Pons (tissue), 1 donor: ENCODE results near the gene FREM1.

ENCODE experiments used
- DNase-seq: peaks from one replicate; pipeline ENCODE4 v3.0.0-alpha.2; 2016; ENCODE audit warnings: low spot score

Gene FREM1

DNA sequence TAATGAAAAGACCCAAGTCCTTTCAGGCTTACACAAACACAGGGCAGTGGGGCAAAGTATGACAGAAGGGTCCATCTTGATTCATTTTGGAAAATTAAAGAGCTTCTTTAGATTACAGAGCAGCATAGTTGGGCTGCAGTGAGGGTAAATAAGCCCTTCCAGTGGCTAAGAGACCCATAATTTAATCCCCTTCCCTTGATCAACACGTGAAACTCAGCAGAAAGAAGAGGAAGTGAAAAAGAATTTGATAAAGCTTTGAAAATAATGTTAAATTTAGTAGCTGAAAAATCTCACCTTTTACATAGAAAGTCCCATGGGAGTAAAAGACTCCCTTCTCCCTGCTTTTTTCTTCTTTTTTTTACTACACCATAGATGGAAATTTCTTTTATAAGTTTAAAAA is 87.6 kb downstream of the FREM1 start:
- DNase-seq: no peak

DNA sequence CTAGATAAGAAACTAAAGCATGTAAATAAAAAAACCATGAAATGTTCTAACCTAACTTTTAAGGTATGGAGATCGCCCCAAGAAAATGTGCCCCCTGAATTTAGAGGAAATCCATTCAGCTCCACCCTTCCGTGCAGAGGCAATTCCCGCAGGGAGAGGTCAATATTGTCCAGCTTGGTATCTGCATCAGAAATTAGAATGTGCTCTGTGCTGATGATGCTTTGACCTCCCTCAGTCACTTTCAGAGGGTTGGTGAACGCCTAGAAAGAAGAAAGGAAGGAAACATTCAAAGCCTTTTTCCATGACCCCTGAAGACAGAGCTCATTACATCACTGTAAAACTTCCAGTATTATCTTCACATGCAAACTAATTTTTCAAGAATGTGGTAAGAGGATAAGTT is 91.0 kb downstream of the FREM1 start:
- no peak for DNase-seq

DNA sequence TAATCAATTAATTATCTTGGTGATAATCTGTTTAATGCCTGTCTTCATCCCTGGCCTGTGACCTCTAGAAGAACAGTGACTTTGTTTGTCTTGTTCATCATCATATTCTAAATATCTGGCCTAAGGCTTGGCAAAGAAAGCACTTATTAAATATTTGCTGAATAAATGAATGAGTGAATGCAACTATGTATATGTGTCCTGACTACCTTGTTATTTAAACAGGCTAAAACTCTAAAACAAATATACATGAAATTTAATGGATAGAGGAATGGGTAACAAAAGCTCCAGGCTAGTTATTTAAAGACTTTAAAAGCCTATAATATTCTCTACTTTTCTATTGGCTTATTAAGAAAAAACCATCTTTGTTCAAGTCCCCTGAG is 96.0 kb downstream of the FREM1 start:
- no peak for DNase-seq

DNA sequence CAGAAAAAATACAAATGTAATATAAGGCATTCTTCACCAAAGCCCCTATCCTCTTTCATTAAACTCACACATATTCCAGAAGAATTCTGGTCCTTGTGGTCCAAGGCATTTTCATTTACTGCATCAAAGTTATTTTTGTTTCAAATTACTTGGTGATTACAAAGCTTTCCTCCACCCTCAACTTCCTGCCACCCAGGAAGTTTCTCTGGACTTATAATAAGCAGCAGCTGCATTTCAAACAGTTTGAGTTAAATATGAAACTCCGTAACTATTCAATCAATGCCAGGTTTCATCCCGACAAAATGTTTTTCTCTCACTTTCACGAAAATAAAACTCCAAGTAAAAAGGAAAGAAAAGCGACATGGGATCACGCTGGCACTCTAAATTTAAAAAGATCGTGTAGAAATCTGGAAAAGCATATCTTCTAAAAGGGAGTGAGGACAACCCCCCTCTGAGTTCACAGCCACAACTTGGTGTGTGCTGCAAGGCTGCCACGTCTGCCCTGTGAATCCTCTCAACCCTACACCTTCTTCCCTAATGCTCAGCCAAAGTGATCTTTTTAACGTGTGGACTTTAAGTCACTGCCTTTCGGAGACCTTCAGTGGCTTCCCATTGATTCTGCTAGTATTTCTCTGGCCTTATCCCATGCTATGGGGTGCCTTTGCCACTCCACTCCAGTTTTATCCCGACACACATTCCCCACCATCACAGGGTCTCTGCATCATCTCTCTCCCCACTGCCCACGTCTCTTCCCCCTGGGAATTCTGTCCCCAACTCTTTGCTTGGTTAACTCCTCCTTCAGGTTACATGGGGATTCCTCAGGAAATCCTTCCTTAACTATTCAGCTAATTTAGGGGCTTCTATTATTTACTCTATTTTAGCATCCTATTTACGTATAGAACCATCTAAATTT is 96.6 kb downstream of the FREM1 start:
- DNase-seq: no peak

DNA sequence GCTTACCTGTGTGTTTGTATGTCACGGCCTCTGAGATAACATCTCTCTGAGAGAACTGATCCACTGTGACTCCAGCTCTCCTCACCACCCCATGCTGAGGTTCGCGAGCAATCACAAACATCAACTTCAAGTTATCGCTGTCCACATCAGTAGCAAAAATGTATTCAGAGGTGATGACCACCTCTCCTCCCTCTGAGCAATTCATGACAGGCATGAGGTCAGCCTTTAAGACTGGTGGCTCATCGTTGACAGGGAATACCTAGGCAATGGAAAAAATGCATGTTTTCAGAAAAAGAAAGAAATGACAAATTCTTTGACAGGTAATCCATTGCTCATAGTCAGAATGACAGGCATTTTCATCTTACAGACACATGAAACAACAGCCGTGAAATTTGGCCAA is 97.4 kb downstream of the FREM1 start:
- no peak for DNase-seq

DNA sequence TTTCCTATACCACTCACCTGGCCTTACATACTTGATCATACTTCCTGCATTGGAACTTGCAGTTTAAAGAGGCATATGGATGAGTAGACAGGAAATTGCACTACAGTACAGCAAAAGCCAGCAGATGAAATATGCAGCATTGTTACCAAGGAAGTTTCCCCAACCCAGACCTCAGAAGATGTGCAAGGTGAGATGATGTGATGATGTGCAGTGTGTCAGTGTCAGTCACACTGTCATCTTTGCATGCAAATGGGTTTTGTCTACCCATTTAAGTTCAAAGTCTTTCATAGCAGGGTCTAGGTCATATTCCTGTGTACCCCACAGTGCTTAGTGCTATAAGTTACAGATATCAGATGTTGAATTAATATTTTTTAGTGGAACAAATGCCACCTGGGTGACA is 98.4 kb downstream of the FREM1 start:
- DNase-seq: no peak

DNA sequence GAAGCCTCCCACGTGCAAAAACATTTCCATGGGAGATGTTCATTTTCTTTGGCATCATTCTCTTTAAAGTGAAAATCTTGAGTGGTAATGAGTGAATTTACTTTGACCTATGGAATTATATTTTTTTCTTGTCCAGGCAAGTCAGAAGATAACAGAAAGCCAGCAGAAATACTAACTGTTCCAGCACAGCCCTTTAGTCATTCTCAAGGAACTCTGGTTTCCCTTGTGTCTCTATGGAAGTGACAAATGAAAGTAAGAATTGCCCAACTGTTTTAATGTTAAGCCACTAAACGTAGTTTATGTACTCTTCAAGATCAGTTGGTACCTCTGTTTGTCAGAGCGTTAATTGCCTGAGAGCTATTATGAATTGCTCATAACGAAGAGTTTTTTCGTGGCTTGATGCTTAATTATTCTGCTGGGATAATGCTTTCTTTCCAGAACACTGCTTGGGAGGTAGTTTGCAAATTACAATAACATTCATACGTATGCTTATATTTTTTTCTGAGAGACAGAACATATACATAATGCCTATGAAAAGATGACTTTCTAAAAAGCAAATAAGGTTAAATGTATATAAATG is 103.2 kb downstream of the FREM1 start:
- DNase-seq: no peak

DNA sequence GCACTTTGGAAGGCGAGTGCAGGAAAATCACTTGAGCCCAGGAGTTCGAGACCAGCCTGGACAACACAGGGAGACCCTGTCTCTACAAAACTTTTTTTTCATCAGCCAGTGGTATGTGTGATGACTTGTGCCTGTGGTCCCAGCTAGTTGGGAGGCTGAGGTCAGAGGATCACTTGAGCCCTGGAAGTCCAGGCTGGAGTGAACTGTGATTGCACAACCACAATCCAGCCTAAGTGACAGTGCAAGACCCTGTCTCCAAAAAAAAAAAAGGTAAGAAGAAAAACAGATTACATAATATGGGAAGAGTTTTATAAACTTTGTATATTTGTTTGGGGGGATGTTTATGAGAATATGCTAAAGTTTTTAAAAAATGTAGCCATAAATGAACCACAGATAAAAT is 111.2 kb downstream of the FREM1 start:
- no peak for DNase-seq

DNA sequence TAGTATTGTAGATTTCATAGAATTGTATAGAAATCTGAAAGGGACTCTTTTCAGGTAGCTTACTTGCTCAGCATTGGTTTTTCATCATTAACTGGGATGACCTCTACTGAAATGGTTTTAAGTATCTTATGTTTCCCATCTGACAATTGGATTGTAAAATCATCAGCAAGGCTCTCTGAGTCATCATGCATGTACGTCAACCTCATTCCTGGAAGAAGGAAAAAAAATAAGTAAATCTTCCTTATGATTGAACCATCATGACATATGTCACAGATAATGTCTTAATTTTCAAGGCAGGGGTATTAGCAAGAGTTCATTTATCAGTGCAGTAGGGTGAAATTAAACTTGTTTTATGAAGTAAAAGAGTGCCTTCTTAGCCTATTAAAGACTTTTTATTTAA is 112.8 kb downstream of the FREM1 start:
- no peak for DNase-seq

DNA sequence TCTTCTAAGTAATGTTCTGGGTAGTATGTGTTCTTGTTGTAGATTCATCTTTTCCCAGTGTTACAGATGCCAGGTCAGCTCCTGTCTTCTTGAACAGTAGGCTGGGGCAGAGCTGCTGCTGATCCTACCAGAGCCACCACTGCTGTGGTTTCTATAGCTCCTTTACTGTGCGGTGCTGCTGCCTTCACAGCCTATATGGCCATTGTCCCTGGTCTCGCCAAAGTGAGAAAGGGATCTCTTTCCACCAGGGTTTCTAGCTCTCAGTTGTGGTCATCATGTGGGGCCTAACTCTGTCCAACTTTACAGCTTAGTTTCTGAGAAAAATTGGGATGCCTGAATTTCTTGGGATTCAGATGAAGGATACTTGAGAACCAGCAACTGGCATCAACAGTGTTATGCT is 116.8 kb downstream of the FREM1 start:
- DNase-seq: no peak

DNA sequence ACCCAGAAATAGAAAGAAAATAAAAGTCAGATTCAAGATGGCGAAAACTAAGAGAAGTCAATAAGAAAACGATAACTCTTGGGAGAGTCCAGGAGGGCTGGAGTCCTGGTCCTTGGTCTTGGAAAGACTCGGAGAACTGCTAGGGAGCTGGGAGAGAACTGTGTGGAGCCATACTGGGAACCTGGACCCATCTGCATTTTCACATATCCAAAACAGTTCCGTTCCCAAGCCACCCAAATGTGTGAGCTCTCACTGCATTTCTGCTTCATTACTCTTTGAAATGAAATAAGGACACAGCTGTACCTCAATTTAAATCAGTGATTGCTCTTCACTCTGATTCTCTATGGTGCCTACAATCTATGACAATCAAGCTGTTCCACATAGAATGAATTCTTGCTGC is 119.6 kb downstream of the FREM1 start:
- no peak for DNase-seq

DNA sequence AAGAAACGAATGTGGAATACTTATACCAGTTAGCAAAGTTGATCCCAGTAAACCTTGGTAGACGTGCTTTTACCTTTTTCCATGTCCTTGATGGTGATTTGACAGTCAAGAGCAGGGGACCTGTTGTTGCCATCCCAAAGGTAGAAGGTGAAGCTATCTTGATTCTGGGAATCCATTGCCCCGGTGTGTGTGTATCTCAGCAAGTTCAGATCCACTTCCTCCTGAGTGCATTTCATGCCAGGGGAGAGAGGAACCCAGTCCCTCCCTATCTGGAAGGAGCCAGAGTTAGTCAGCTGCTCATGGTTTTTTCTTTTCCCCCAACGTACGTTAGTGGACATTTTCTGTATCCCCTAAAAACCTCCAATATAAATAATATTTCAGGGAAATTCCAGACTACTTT is 121.4 kb downstream of the FREM1 start:
- DNase-seq: no peak

DNA sequence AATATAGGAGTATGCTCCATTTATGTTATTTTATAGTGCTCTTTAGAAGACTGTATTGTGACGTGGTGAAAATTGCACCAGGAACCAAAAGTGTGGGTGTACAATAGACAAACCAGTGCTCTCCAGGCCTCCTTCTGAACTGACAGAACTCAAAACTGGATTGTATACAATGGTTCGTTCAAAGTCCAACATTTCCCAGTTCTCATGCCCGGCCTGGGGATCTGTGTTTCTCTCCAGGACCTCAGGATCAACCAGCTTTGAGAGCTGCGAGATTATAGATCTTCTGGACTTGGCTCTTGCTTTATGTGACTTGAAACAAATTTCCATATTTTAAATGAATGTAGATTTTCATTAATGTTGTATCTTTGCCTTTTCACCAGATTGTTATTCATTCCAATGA is 126.9 kb downstream of the FREM1 start:
- DNase-seq: no peak

DNA sequence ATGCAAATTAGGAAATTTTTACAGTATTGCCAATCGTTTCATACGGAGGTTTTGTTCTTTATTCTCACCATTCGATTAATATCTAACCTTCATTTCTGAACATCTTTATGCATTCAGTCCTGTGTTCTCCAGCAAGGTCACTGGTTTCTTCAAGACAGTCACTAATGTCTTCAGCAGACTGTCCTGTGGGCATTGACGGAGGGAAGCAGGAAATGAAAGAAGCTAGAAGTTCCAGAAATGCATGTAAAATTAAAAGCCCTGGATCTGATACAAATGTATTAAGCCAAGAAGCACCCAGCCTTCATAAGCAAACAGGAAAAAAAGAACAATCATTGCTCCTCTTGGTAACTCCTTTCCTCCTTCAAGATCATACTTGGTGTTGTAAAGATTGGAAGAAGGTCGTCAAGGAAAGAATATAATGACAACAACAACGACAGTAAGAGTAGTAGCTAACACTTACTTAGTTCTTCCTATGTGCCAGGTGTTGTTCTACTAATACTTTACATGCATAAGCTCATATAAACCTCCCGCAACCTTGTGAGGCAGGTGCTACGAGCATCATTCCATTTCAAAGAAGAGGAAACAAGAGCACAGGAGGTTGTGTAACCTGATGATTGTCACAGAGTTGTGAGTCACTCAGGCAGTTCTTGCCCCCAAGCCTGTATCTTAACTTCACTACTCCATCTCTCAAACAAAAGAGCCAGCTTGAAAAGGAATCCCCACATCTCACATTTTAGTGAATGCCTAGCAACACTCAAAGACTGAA is 127.8 kb downstream of the FREM1 start:
- DNase-seq: no peak

DNA sequence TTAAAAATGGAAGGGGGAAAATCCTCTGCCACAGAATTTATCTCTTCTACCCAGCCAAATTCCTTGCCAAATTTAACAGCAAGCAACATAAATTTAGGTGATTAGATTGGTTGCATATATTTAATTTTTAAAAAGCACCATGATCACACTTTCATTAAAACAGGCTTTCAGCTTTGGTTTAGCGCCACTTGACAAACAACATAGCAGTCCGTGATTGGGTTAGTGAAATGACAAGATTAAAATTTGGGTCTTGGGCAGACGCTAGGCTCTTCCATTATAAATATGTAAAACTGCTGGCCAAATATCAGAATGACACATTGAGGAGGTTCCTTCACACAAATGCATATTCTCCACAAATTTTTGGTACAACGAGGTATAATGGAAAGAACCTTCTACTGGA is 129.5 kb downstream of the FREM1 start:
- DNase-seq: no peak

DNA sequence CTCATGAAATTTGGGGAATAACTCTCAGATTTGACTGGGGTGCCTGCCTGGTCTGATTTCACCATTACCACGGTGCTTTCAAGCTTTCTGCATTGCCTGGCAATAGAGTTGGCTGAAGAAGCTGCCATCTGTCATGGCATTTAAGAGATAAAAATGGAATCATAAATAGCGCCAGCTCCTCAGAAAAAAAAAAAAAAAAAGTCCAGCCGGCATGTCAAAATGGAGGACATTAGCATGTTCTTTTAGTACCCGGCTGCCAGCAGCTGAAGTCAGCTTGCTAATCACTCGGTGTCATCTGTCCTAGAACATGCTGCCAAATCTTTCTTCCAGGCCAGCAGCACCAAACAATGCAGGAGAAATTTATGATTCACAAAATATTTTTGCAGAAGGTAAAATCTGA is 130.0 kb downstream of the FREM1 start:
- no peak for DNase-seq

DNA sequence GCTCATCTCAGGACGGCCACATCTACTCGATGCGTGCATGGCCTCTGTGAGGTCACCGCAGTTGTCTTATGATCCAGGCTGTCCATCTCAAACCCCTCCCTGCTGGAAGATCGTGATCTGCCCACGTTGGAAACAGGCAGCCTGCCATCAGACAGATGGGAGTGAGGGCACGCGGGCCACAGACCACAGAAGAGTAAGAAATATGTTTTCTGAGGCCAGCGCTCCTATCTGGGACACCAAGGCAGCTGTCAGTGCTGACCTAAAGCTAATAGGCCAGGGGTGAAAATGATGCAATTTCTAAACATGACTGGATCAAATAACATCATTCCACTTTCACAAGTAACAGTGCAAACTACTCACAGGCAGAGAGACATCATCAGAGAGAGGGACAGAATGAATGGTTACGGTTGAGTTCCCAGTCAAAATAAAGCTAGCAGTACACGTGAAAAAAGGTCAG is 130.6 kb downstream of the FREM1 start:
- no peak for DNase-seq

DNA sequence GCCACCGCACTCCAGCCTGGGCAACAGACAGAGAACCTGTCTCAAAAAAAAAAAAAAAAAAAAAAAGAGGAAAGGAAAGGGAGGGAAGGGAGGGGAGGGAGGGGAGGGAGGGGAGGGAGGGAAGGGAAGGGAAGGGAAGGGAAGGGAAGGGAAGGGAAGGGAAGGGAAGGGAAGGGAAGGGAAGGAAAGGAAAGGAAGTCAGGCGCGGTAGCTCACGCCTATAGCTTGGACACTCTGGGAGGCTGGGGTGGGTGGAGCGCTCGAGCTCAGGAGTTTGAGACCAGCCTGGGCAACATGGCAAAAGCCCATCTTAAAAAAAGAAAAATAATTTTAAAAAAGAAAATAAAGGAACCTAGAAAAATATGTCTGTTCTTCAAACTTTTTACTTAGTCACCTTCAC is 131.7 kb downstream of the FREM1 start:
- no peak for DNase-seq

DNA sequence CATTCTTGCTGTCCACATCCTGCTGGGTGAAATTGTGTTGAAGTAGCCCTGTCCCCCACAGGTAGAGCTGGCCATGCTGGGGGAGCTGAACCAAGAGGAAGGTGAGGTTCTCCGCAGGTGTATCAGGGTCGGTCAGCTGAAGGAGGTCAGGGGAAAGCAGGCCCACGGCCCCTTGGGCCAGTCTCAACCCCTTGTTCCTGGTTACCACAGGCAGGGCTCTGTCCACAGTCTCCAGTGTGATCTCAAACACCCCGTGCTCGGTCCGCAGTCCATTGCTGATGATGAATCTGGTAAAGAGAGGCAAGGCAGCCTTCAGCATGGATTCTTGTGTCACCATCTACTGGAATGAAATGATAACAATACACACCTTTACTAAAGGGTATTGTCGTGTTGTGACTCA is 134.3 kb downstream of the FREM1 start:
- DNase-seq: no peak

DNA sequence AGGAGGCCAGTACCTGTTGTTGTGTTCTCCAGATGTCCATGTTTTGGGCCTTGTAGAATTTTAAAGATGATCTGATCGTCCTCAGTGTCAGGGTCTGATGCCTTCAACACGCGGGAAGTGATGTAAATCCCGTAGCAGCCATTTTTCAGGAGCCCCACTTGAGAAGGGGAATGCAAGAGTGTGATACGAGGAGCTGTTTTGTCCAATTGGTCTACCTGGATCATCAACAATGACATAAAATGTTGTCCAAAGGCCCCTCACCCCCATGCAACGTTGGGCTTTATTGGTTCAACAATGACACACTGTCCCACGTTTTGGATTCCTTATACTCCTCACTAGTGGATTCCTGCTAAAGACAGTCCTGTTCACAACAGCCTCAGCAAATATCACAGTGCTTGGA is 139.6 kb downstream of the FREM1 start:
- DNase-seq: no peak

DNA sequence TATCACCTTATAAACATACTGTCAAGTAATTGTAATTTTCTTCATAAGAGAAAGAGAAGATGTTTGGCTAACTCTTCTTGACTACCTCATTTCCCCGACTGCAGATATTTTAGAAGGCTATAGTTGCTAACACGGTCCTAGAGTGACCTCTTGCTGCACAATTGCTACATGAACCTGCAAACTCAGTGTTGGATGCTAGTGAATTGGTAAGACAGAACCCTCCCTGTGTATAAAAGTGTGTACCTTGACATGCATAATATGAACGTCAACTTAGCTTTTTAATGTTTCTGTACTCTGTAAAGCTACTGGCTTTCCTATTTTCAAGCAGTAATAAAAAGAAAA is 141.0 kb downstream of the FREM1 start:
- DNase-seq: peak; percentile 42

DNA sequence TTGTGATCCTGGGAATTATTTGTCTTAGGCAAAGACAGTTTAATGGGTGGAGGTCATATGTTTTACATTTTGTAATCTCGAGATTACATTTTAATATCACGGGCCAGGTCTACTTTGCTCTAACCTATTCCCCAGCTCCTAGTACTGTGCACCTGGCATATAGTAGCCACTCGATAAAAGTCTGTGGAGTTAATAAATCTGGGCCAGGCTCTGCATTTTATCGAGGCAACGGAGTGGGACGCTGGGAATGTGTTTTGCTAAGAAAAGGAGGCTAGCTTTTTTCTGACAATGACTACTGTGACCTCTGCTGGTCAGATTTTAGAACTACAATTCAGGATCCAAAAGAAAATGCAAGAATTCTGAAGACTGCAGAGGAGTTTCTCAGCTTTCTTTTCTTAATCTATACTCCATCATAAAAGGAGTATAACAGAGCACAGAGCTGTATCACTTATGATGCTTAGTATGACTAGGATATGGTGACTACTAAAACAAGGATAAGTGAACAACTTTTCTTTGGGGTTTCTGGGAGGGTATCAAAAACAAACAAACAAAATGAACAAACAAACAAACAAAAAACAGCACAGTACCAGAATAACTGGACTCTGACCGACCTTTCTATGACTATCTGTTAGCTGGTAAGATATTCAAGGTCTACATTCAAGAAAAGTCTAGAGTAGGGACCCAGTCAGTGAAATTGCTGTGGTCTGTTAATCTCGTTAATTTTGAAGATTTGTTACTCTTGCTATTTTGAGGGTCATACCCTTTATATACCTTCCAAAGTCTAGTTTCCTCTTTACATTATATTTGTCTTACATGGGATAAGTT is 141.6 kb downstream of the FREM1 start:
- DNase-seq: peak; percentile 67
